ENCODE data around the gene LCP1.
"Not testable (repeated sequence)": the region's sequence is repeated elsewhere in the genome, so short reads cannot be mapped to it uniquely, and the experiment has no call there.

The LCP1 gene, protein sequence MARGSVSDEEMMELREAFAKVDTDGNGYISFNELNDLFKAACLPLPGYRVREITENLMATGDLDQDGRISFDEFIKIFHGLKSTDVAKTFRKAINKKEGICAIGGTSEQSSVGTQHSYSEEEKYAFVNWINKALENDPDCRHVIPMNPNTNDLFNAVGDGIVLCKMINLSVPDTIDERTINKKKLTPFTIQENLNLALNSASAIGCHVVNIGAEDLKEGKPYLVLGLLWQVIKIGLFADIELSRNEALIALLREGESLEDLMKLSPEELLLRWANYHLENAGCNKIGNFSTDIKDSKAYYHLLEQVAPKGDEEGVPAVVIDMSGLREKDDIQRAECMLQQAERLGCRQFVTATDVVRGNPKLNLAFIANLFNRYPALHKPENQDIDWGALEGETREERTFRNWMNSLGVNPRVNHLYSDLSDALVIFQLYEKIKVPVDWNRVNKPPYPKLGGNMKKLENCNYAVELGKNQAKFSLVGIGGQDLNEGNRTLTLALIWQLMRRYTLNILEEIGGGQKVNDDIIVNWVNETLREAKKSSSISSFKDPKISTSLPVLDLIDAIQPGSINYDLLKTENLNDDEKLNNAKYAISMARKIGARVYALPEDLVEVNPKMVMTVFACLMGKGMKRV

DNA sequence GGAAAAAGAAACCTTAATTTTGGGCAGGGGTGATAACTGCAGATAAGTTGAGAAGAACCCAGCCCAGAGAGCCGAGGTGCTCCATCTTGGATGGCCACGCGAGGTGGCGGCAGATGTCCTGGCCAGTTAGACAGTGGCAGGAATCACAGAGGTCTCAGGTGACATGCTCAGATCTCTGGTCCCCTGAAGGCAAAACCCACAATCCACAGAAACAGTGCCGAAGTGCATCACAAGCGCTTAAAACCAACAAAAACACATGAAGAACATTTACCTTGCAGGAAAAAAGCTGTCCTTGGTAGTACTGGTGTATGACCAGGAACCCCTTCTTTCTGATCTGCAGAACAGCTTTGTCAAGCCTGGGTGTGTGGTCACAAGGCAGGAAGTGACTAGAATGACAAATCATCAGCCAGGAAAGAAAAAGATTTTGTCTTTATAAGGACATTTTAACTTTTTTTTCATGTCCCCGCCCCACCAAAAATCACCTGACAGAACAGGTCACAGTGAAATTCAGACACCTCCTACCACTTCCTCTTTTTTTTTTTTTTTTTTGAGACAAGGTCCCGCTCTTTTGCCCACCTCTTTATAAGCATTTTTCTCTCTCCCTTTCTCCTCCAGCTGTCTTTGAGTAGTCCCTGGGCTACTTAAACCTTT, at the start of gene LCP1:
Gene LCP1 (minus strand): TSS at position 338 of the 651 bp plus-strand sequence. CDS start 22,515 bp downstream, outside the sequence.
- DNase-seq, result peak; percentile 82

DNA sequence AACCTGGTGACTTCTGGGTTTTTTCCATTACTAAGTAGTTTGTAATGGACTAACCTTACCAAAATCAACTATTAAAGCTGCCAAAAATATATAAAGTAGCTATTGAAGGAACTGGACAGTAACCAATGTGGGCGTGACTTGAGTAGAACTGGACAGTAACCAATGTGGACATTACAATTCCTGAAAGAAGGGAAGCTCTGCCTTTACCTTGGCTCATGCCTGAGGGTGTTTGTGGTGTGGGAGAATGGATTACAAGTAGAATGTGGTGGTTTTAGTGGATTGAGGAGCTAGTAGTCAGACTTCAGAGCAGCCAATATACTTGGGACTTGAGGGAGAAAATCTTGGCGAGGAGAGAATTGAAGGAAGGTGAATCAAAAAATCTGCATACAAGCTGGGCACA, 47.3 kb upstream of the LCP1 start:
- no peak for DNase-seq

DNA sequence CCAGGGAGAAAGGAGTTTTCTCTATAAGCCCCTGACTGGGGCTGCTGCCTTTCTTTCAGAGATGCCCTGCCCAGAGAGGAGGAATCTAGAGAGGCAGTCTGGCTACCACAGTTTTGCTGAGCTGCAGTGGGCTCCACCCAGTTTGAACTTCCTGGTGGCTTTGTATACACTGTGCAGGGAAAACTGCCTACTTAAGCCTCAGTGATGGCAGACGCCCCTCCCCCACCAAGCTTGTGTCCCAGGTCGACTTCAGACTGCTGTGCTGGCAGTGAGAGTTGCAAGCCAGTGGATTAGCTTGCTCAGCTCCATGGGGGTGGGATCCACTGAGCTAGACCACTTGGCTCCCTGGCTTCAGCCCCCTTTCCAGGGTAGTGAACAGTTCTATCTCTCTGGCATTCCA, 38.3 kb upstream of the LCP1 start:
- DNase-seq, result not testable (repeated sequence)

DNA sequence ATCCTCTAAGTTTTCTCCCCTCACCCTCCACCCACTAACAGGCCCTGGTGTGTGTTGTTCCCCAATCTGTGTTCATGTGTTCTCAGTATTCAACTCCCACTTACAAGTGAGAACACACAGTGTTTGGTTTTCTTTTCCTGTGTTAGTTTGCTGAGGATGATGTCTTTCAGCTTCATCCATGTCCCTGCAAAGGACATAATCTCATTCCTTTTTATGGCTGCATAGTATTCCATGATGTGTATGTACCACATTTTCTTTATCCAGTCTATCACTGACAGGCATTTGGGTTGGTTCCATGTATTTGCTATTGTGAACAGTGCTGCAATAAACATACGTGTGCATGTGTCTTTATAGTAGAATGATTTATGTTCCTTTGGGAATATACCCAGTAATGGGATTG, 32.8 kb upstream of the LCP1 start:
- DNase-seq, result not testable (repeated sequence)

DNA sequence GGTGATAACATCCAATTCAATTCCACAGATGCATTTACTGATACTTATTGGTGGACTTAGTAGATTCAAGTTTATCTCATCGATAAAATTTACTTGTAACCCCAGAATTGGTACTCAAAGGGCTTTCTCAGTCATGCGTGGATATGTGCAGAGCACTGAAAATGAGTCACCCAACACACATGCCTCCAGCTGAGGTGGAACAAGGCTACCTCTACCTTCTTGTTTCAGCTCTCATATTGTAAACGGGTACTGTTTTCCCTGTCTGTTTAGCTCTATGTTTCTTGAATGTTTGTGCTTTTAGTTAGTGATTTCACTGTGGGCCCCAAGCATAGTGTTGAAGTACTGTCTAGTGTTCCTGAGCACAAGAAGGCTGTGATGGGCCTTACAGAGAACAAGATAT, 31.3 kb upstream of the LCP1 start:
- no peak for DNase-seq

DNA sequence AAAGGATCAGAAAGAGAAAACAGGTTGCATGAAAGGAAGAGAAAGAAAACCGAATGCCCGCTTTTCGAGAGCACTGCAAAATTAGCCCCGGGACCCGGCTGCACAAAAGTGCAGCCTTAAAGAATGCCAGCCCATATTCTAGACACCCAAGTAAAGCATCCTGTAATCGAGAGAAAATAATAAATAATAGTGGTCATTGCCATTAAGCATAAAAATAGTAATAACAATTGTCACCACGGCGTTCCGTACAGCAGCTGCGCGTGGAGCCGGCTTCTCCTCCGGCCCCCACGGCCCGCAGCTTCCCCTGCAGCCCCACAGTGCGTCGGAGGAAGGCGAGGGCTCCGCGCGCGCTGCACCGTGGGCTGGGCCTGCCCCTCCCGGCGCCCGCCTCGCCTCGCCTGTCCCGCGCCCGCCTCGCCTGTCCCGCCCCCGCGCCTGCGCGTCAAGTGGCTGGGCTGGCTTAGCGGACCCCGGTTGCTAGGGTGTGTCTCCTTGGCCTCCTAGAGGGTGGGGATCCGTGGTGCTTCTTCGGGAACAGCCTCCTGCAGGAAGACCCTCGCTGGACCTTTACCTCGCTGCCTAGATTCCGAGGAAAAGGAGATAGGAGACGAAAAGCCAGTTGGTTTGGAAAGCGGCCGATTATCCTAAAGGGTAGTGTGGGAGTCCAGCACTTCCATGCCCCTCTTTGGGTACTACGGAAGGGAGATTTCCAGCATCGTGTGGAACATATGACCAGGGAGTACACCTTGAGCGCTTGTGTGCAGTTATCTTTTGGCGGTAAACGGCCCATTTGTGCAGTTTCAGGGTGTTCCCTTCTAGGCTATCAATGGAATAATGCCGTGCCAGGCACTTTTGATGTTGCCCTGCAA, 29.7 kb upstream of the LCP1 start, which contains the start of gene LRRC63:
Gene LRRC63 (plus strand): TSS at position 446 of the 869 bp plus-strand sequence. CDS start 1,107 bp downstream, outside the sequence.
- DNase-seq, result peak; percentile 87

DNA sequence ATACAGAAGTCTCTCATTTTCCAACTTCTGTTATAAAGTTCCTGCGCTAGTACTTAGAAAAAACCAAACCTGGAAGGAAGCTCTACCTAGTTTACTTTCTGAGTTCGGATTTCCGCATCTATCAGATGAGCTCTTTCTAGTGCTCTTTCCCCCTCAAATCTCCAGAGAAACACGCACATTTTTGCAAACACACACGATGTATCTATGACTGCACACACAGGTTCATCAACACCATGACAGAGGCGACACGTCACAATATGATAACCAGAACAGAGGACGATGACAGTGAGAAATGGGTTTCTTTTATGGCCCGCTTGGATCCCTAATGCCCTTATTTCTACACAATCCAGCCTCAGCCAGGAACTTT, 29.1 kb upstream of the LCP1 start:
- peak; percentile 41 for DNase-seq

DNA sequence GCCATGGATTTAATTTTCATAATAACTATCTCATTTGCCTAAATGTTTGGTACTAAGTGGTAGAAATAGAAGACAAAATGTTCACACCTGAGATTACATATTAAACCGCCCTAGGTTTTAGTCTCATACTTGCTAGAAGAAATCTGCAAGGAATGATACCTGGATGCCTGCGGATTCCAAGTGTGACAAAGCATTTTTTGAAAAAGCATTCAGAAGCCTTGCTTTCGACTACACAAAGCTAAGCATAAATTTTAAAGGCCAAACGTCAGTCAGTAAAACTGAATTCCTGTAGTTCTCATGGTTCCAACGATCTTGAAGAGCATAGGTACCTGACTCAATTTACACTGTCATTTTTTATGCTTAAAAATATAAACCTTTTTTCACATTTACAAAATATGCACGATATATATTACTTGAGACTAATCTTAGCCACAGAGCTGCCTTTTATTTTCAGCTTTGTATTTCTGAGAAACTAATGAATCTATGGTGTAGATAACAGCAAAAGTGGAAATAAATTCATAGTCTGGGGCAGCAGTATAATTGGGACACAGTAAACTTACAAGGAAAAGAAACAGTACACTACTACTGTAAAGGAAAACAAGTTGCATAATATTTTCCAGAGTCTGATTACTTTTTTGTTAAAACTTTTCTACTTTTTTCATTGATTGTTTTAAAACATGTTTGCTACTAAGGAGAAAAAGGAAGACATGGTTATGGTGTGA, 28.5 kb upstream of the LCP1 start:
- no peak for DNase-seq

DNA sequence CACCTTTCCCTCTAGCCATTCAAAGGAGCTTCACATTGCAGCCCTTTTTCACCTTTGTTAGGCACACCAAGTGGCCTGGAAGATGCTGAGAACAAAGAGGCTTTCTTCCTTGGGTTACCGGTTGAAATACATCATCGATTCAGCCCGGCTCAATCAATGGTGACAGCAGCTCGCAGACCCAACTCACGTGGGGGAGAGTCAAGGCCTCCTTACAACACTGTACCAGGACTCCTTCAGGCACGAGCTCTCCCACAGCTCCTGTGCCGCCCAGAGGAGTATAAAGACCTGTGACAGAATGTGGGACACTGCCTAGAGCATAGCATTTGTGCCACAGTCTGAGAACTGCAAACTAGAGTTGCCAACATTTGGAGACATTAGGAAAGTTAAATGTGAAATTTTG, 25.9 kb upstream of the LCP1 start:
- DNase-seq, result no peak

DNA sequence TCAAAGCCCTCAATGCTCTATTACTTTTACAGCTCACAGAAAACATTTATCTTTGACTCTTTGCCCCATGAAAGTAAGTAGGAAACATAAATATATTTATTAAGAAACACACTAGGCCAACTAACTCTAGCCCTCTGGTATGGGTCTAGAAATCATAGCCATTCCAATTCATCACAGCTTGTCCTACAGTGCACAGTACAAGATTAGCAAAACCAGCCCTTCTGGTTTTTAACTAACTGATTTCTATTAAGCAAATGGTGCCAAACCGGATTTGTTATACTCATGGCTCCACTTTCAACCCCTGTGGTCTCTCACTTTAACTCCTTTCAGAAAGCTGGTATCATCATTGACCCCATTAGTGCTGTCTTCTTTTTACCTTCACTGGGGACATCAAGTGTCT, 24.2 kb upstream of the LCP1 start:
- no peak for DNase-seq

DNA sequence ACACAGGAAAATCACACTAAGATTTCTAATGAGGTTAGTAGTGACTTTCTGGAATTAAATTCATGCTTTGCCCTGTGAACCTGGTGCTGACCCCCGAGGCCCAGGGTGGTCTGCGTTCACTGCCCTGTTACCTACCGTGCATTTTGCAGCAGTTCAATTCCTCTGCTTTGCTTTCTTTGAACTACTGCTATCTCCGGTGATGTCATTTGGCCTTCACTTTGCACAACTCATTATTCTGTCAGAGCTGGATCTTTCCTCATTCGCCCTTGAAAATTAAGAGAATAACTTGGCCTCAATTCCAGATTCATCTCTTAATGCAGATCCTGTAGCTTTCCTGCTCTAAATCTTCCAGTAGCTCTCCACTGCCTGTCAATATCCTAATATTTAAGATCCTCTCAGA, 21.0 kb upstream of the LCP1 start:
- no peak for DNase-seq

DNA sequence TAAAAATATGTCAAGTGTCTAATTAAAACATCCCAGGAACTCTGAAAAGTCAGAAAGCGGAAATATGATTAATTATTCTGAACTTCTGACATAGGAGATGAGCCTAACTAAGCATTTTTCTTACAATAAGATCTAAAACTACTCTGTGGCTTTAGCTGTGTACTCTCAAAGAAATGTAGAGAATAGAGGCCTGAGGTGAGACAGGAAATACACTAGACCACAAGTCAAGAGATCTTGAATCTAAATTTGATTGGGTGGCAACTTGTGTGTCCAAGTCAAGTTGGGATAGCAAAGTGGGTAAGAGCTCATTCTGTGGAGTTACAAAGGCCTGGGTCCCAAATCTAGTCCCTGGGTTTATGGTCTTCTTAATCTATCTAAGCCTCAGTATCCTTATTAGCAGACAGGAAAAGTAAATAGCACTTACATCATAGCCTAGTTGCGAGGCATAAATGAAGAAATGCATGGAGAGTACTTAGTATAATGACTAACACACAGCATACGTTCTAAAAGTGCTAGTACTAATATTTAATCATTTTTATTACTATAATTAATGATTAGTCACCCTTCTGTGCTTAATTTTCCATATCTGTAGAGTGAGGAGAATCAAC, 20.3 kb upstream of the LCP1 start:
- no peak for DNase-seq

DNA sequence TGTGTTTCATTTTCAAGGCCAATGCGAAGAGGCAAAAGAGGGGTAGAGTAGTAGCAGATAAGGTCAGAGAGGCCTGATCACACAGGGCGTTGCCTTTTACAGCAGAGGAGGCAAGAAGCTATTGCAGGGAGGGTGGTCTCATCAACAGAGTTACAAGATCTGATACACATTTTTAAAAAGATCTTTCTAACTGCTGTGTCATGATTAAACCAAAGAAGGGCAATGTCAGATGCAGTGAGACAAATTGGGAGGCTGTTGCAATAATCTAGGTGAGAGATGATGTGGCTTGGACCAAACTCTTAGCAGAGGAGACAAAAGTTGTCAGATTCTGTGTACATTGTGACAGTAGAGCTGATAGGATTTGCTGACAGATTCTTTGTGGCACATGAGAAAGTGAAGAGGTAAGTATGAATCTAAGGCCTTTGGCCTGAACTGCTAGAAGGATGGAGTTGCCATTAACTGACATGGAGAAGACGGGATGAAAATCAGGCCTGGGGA, 16.8 kb upstream of the LCP1 start:
- no peak for DNase-seq

DNA sequence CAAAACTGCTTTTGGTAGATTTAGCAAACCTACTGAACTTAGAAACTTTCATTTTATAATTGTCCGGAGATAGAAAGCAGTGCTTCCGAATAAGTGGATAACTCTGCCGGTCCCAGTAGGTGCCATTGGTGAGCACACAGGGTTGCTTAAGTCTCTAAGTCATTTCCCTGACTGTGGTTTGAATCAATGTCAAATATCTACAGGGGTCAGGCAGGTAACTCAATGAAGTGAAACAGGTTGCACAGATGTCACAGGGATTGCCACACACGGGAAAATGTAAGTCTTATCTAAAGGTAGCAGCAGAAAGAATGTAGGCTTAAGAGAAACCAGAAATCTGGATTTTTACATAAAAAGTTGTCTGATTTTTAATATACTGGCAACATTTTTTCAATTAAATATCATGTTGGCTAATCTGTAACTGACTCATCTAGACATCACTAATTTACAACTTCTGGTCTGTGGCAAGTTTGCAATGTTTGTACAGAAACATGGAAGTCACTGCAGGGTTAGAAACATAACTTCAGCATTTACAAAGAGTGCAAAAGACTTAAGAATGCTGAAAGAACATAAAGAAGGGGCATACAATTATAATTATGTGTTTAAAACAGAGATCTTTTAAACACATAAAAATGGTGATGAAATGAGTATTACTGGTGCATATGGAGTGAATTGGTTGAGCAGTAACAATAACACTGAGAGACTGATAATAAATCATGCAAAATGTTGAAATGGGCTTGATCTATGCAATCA, 15.5 kb upstream of the LCP1 start:
- no peak for DNase-seq

DNA sequence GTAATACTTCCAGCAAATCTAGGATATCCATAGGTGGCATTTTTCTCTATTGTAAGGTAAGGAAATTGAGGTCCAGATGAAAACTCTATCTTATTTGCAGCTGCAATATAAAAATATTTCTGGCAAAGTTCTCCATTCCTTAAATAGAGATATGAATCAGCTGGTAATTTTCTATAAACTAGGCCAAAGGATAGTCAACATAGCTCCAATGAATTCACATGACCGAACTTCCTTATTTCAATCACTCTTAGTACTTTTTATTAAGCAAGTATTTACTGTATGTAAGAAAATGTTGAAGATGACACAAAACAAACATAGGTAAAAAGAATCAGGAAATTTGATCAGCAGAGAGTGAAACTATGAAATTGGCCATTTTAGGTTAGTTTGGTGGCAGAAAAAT, 13.0 kb upstream of the LCP1 start:
- DNase-seq, result no peak

DNA sequence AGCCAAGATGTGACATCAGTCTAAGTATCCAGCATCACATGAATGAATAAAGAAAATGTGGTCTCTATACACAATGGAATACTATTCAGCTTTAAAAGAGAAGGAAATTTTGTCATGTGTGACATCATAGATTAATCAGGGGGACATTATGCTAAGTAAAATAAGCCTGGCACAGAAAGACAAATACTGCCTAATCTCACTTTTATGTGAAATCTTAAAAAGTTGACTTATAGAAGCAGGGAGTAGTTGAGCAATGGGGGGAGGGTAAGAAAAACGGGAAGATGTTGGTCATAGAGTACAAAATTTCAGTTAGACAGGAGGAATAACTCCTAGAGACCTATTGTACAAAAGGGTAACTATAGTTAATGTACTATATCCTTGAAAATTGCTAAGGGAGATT, 10.4 kb upstream of the LCP1 start:
- no peak for DNase-seq

DNA sequence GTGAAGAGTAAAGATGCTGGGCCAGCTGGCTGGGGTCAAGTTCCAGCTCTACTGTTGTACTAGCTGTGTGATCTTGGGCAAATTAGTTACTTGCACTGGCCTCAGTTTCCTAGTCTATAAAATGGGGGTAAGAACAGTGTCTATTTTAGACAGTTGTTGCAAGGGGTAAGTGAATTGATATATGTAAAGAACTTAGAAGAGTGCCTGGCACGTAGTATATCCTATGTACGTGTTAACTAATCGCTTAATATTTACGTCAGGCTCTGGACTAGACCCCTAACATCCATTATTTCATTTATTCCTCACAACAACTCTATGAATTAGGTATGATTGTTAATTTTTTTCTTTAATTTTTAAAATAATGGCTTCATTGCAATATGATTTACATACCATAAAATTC, 3.7 kb upstream of the LCP1 start:
- no peak for DNase-seq

DNA sequence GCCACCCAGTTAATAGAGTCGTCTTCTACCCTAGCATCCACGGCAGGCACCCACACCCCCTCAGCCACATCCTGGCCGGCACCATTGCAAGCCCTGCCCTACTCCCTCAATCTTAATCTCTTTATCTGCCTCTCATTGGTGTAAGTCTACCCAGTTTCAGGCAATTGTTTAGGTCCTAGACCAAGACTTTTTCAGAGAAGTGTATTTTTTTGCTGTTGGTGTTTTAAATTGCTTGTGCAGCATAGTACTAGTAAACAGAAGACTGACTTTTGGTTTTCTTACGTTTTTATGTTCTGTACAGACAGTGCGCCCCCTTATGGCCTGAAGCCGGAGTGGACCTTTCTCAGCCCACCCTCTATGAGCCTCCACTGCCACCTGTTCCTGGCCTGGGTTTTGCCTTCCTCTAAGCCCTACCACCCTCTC, 2.3 kb upstream of the LCP1 start:
- DNase-seq, result peak; percentile 86

DNA sequence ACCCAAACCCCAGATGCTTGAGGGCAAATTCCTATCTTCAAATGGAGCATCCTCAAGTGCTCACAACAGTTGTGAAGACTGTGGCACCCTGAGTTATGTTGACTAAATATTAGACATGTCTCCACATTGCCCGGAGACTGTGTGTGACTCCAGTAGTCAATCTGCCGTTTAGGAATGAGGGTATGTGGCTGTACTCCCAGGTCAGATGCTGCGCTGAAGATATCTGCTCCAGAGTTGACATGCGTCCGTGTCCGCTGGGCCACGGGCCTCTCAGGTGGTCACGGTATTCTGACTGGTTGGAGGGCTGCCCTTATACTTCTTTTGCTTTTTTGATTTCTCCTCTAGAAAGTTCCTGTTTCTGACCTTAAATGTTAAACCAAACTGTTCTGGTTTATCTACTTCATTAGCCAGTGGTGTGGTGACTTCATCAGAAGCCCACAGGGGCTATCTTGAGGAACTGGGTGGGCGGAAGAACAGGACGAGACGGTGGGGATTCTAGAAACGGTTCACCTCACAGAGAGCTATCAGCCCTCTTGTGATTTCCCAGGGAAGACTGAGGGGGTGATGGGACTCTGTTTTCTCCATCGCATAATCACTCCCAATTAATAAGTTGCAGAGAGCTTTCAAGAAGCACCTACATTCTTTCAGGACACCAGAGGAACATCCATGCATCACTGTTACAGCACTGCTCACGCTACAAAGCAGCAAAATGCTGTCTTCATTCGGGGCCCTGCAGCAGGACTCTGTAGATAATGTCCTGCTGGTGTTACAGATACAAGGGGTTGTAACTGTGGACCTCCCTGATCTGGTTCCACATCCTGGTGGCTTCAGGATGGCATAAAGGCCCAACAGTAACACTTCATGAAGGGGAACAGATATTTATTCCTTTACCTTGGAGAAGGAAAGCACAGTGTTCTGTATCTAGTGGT, 1.3 kb upstream of the LCP1 start:
- no peak for DNase-seq

DNA sequence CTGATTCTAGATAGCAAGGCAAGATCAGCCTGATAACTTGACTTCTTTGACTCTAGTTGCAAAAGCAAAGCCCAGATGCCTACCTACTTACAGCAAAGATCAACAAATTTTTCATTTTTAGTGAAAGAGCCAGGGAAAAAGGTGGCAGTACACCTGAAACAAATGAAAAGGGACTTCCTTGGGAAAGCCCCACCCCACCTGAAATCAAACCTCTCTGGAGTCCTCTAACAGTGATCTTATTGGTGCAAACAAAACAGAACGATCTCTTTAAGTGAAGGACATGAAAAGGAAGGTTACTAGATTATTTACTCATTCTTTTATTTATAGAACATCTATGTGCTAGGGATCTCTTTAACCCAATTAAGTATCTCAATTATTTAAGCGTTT, 507 bp upstream of the LCP1 start:
- DNase-seq, result no peak
